Measurements from ENCODE around the gene FOXO3.
A peak's percentile ranks its signal among the peaks of the same experiment; 100 is the strongest.

The FOXO3 gene

GRCh38 chr6:108561742-108562502 lies 1.2 kb downstream of the FOXO3 start:
- H3K18ac ChIP-seq (ENCODE audit: low read length): peak overlapping the region; percentile 86
- no peaks in the 10 kb centered on the region for H3K36me3 ChIP-seq (ENCODE audit: control insufficient read depth, insufficient read depth, low read length)
- H3K9ac ChIP-seq (ENCODE audit: low read length): peak overlapping the region; percentile 91
- no peak overlapping the region for H4K5ac ChIP-seq (ENCODE audit: low read length)
- H3K4me2 ChIP-seq (ENCODE audit: low read length): peak overlapping the region; percentile 96
- H3K4me1 ChIP-seq (ENCODE audit: control insufficient read depth, low read depth, low read length): peaks cover 8% of the 10 kb centered on the region
- H4K8ac ChIP-seq (ENCODE audit: low read depth, low read length): no peak overlapping the region
- H3K27me3 ChIP-seq (ENCODE audit: insufficient read depth, low read length, poor library complexity): no peaks in the 10 kb centered on the region
- peak overlapping the region; percentile 84 for H3K4me3 ChIP-seq (ENCODE audit: low read length)
- H2AK5ac ChIP-seq (ENCODE audit: low read length): no peak overlapping the region
- peak overlapping the region; percentile 29 for H3K23ac ChIP-seq (ENCODE audit: low read length)
- peaks cover 26% of the 10 kb centered on the region for H3K79me2 ChIP-seq (ENCODE audit: control insufficient read depth, insufficient read depth, low read length)
- H3K79me1 ChIP-seq (ENCODE audit: low read length): peaks cover 14% of the 10 kb centered on the region
- H3K27ac ChIP-seq (ENCODE audit: low read depth, low read length): peak overlapping the region; percentile 29
- DNase-seq: peak; percentile 71
- H3K56ac ChIP-seq (ENCODE audit: low read length): peak overlapping the region; percentile 92
- WGBS (ENCODE audit: extremely low coverage, insufficient coverage, low lambda C conversion rate): no CpG with 5 or more reads among the region's 46 CpGs
- no peak overlapping the region for H3K4ac ChIP-seq (ENCODE audit: low read depth, low read length)
- no peak overlapping the region for H2BK120ac ChIP-seq (ENCODE audit: low read depth, low read length)
- H2BK15ac ChIP-seq (replicated peaks; ENCODE audit: low read depth): no peak overlapping the region
- peak overlapping the region; percentile 81 for H2BK5ac ChIP-seq (ENCODE audit: low read length)

- Histone ChIP-seq H3K4me2 (ENCODE audit: low read length) (peak overlapping the region; percentile 96), H2AK5ac (ENCODE audit: low read length) (no peak overlapping the region), H3K18ac (ENCODE audit: low read length) (peak overlapping the region; percentile 86), H3K27ac (ENCODE audit: low read depth, low read length) (peak overlapping the region; percentile 29), H2BK120ac (ENCODE audit: low read depth, low read length) (no peak overlapping the region), H4K8ac (ENCODE audit: low read depth, low read length) (no peak overlapping the region), H3K9ac (ENCODE audit: low read length) (peak overlapping the region; percentile 91), H3K36me3 (ENCODE audit: control insufficient read depth, insufficient read depth, low read length) (no peaks in the 10 kb centered on the region), H3K23ac (ENCODE audit: low read length) (no peak overlapping the region), H3K4ac (ENCODE audit: low read depth, low read length) (no peak overlapping the region), H2BK15ac (replicated peaks; ENCODE audit: low read depth) (no peak overlapping the region), H2BK5ac (ENCODE audit: low read length) (peak overlapping the region; percentile 81), H4K5ac (ENCODE audit: low read length) (no peak overlapping the region), H3K4me3 (ENCODE audit: low read length) (peak overlapping the region; percentile 84), H3K27me3 (ENCODE audit: insufficient read depth, low read length, poor library complexity) (no peaks in the 10 kb centered on the region), H3K56ac (ENCODE audit: low read length) (peak overlapping the region; percentile 92), H3K79me2 (ENCODE audit: control insufficient read depth, insufficient read depth, low read length) (peaks cover 30% of the 10 kb centered on the region), H3K4me1 (ENCODE audit: control insufficient read depth, low read depth, low read length) (peaks cover 4% of the 10 kb centered on the region), H3K79me1 (ENCODE audit: low read length) (peaks cover 17% of the 10 kb centered on the region)
- peak; percentile 99 for DNase-seq
- WGBS (ENCODE audit: extremely low coverage, insufficient coverage, low lambda C conversion rate): no CpG with 5 or more reads among the region's 17 CpGs
Measured at GRCh38 chr6:108562503-108562993, 1.8 kb downstream of the FOXO3 start.

- peaks cover 33% of the 10 kb centered on the region for H3K79me2 ChIP-seq (ENCODE audit: control insufficient read depth, insufficient read depth, low read length)
- no peak overlapping the region for H3K56ac ChIP-seq (ENCODE audit: low read length)
- no peak overlapping the region for H3K27ac ChIP-seq (ENCODE audit: low read depth, low read length)
- peaks cover 17% of the 10 kb centered on the region for H3K79me1 ChIP-seq (ENCODE audit: low read length)
- no peaks in the 10 kb centered on the region for H3K27me3 ChIP-seq (ENCODE audit: insufficient read depth, low read length, poor library complexity)
- peak overlapping the region; percentile 23 for H3K4me2 ChIP-seq (ENCODE audit: low read length)
- no peak overlapping the region for H3K4me3 ChIP-seq (ENCODE audit: low read length)
- H3K4ac ChIP-seq (ENCODE audit: low read depth, low read length): no peak overlapping the region
- H2AK5ac ChIP-seq (ENCODE audit: low read length): no peak overlapping the region
- H3K18ac ChIP-seq (ENCODE audit: low read length): no peak overlapping the region
- no peak for DNase-seq
- no peak overlapping the region for H2BK5ac ChIP-seq (ENCODE audit: low read length)
- H2BK120ac ChIP-seq (ENCODE audit: low read depth, low read length): no peak overlapping the region
- no peak overlapping the region for H3K23ac ChIP-seq (ENCODE audit: low read length)
- no peak overlapping the region for H4K8ac ChIP-seq (ENCODE audit: low read depth, low read length)
- H3K4me1 ChIP-seq (ENCODE audit: control insufficient read depth, low read depth, low read length): peaks cover 4% of the 10 kb centered on the region
- H2BK15ac ChIP-seq (replicated peaks; ENCODE audit: low read depth): no peak overlapping the region
- WGBS (ENCODE audit: extremely low coverage, insufficient coverage, low lambda C conversion rate): 100% methylated on average over 1 of the region's 8 CpGs
- H4K5ac ChIP-seq (ENCODE audit: low read length): no peak overlapping the region
- H3K9ac ChIP-seq (ENCODE audit: low read length): no peak overlapping the region
- H3K36me3 ChIP-seq (ENCODE audit: control insufficient read depth, insufficient read depth, low read length): no peaks in the 10 kb centered on the region
Measured at GRCh38 chr6:108563292-108563691, 2.6 kb downstream of the FOXO3 start.

- Histone ChIP-seq H3K9ac (ENCODE audit: low read length) (no peak overlapping the region), H2BK120ac (ENCODE audit: low read depth, low read length) (no peak overlapping the region), H3K27me3 (ENCODE audit: insufficient read depth, low read length, poor library complexity) (no peaks in the 10 kb centered on the region), H3K4me1 (ENCODE audit: control insufficient read depth, low read depth, low read length) (peaks cover 4% of the 10 kb centered on the region), H2AK5ac (ENCODE audit: low read length) (no peak overlapping the region), H4K5ac (ENCODE audit: low read length) (no peak overlapping the region), H3K18ac (ENCODE audit: low read length) (no peak overlapping the region), H3K4me3 (ENCODE audit: low read length) (no peak overlapping the region), H4K8ac (ENCODE audit: low read depth, low read length) (no peak overlapping the region), H3K4me2 (ENCODE audit: low read length) (no peak overlapping the region), H2BK15ac (replicated peaks; ENCODE audit: low read depth) (no peak overlapping the region), H3K56ac (ENCODE audit: low read length) (no peak overlapping the region), H3K4ac (ENCODE audit: low read depth, low read length) (no peak overlapping the region), H2BK5ac (ENCODE audit: low read length) (no peak overlapping the region), H3K23ac (ENCODE audit: low read length) (no peak overlapping the region), H3K36me3 (ENCODE audit: control insufficient read depth, insufficient read depth, low read length) (no peaks in the 10 kb centered on the region), H3K79me2 (ENCODE audit: control insufficient read depth, insufficient read depth, low read length) (peaks cover 38% of the 10 kb centered on the region), H3K27ac (ENCODE audit: low read depth, low read length) (no peak overlapping the region), H3K79me1 (ENCODE audit: low read length) (peaks cover 22% of the 10 kb centered on the region)
- DNase-seq: no peak
- WGBS (ENCODE audit: extremely low coverage, insufficient coverage, low lambda C conversion rate): no CpG with 5 or more reads among the region's 3 CpGs
Measured at GRCh38 chr6:108564178-108564577, 3.5 kb downstream of the FOXO3 start.

GRCh38 chr6:108565091-108565766 lies 4.5 kb downstream of the FOXO3 start:
- H3K27me3 ChIP-seq (ENCODE audit: insufficient read depth, low read length, poor library complexity): no peaks in the 10 kb centered on the region
- H3K4me1 ChIP-seq (ENCODE audit: control insufficient read depth, low read depth, low read length): peaks cover 4% of the 10 kb centered on the region
- H3K36me3 ChIP-seq (ENCODE audit: control insufficient read depth, insufficient read depth, low read length): no peaks in the 10 kb centered on the region
- no peak overlapping the region for H3K27ac ChIP-seq (ENCODE audit: low read depth, low read length)
- peaks cover 23% of the 10 kb centered on the region for H3K79me1 ChIP-seq (ENCODE audit: low read length)
- no peak overlapping the region for H3K4me3 ChIP-seq (ENCODE audit: low read length)
- no peak overlapping the region for H3K56ac ChIP-seq (ENCODE audit: low read length)
- no peak overlapping the region for H3K4ac ChIP-seq (ENCODE audit: low read depth, low read length)
- no peak overlapping the region for H3K23ac ChIP-seq (ENCODE audit: low read length)
- no peak overlapping the region for H2BK15ac ChIP-seq (replicated peaks; ENCODE audit: low read depth)
- no CpG with 5 or more reads among the region's 4 CpGs for WGBS (ENCODE audit: extremely low coverage, insufficient coverage, low lambda C conversion rate)
- no peak overlapping the region for H4K5ac ChIP-seq (ENCODE audit: low read length)
- no peak overlapping the region for H4K8ac ChIP-seq (ENCODE audit: low read depth, low read length)
- H2AK5ac ChIP-seq (ENCODE audit: low read length): no peak overlapping the region
- DNase-seq: no peak
- H3K4me2 ChIP-seq (ENCODE audit: low read length): no peak overlapping the region
- no peak overlapping the region for H2BK120ac ChIP-seq (ENCODE audit: low read depth, low read length)
- H3K79me2 ChIP-seq (ENCODE audit: control insufficient read depth, insufficient read depth, low read length): peaks cover 41% of the 10 kb centered on the region
- H3K18ac ChIP-seq (ENCODE audit: low read length): no peak overlapping the region
- no peak overlapping the region for H2BK5ac ChIP-seq (ENCODE audit: low read length)
- H3K9ac ChIP-seq (ENCODE audit: low read length): peak overlapping the region; percentile 12

All from mesendoderm (in vitro differentiated cells).